OCI-LY3 (cell line): ENCODE measurements around the gene AQP9.

Experiments
- CTCF ChIP-seq: fragments of 200-600, 300-600 bp; sonication (generic); IDR thresholded peaks from 2 replicates; pipeline ENCODE4 v1.5.1; 2014; ENCODE audit warnings: antibody characterized with exemption, low read length, low read depth
- EZH2phosphoT487 ChIP-seq: fragments of 200-600 bp; shearing (Covaris generic); IDR thresholded peaks from 2 replicates; pipeline ENCODE4 v1.6.1; 2018; ENCODE audit warnings: antibody characterized with exemption, mixed run types, low read depth

DNA sequence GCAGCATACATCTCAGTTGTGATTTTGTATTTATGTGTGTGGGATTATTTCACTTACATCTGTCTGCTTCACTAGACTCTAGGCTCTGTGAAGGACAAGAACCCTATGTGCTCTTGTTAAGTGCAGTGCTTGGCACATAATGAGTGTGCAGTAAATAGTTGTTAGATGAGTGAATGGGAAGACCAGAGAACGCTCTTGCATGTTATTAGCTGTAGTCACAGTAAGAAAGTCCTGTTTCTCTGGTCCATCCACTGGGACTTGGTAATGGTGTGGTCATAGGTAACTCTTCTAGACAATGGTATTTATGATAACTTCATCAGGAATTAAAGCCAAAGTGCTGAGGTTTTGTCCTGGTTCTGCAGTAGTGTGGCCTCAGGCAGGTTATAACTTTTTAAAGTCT is 1.4 kb upstream of the AQP9 start:
- no peak for TF ChIP-seq CTCF
- no peak for TF ChIP-seq EZH2phosphoT487
